DMS153 treated with DMSO at 0.1 percent for 48 hours (cell line): ENCODE results near the gene GNB1L.
"Not testable (repeated sequence)": the region's sequence is repeated elsewhere in the genome, so short reads cannot be mapped to it uniquely, and the experiment has no call there.

ENCODE experiments used
- DNase-seq: peaks from one replicate; lab custom pipeline; 2025; ENCODE audit not compliant: unreplicated experiment; lab: John Stamatoyannopoulos, UW

GNB1L gene

GRCh38 chr22:19846620-19847344 lies 7.9 kb downstream of the GNB1L start:
- no peak for DNase-seq

- no peak for DNase-seq
These were observed 9.5 kb downstream of the GNB1L start for GRCh38 chr22:19845054-19845722.

GRCh38 chr22:19844377-19845053 lies 10.2 kb downstream of the GNB1L start:
- no peak for DNase-seq

- DNase-seq, result no peak
These were observed 10.8 kb downstream of the GNB1L start for GRCh38 chr22:19843857-19844376.

- DNase-seq, result no peak
These were observed 11.4 kb downstream of the GNB1L start for GRCh38 chr22:19843107-19843856.

GRCh38 chr22:19842393-19843106 lies 12.1 kb downstream of the GNB1L start:
- DNase-seq, result no peak

GRCh38 chr22:19841641-19842392 lies 12.9 kb downstream of the GNB1L start:
- DNase-seq, result no peak

GRCh38 chr22:19840955-19841640 lies 13.6 kb downstream of the GNB1L start:
- DNase-seq, result no peak

- no peak for DNase-seq
These were observed 14.6 kb downstream of the GNB1L start for GRCh38 chr22:19840059-19840458.

- DNase-seq, result no peak
These were observed 16.8 kb downstream of the GNB1L start for GRCh38 chr22:19837915-19838314.

GRCh38 chr22:19836512-19836911 lies 18.2 kb downstream of the GNB1L start:
- DNase-seq, result no peak

GRCh38 chr22:19834599-19834998 lies 20.1 kb downstream of the GNB1L start:
- DNase-seq, result no peak

GRCh38 chr22:19833327-19833726 lies 21.3 kb downstream of the GNB1L start:
- not testable (repeated sequence) for DNase-seq

GRCh38 chr22:19832476-19833108 lies 22.1 kb downstream of the GNB1L start:
- no peak for DNase-seq

GRCh38 chr22:19831979-19832378 lies 22.7 kb downstream of the GNB1L start:
- DNase-seq, result not testable (repeated sequence)

GRCh38 chr22:19831016-19831415 lies 23.7 kb downstream of the GNB1L start:
- DNase-seq, result no peak

- DNase-seq, result no peak
These were observed 26.7 kb downstream of the GNB1L start for GRCh38 chr22:19828035-19828401.

- no peak for DNase-seq
These were observed 27.2 kb downstream of the GNB1L start for GRCh38 chr22:19827341-19828034.
